Anterior cingulate cortex (tissue), 58 donors: Measurements from ENCODE around the gene IL2RG.

Source experiments
- DNase-seq, 58 donors: peaks; one replicate each; lab custom pipeline; 2025; lab: John Stamatoyannopoulos, UW

The IL2RG gene

DNA sequence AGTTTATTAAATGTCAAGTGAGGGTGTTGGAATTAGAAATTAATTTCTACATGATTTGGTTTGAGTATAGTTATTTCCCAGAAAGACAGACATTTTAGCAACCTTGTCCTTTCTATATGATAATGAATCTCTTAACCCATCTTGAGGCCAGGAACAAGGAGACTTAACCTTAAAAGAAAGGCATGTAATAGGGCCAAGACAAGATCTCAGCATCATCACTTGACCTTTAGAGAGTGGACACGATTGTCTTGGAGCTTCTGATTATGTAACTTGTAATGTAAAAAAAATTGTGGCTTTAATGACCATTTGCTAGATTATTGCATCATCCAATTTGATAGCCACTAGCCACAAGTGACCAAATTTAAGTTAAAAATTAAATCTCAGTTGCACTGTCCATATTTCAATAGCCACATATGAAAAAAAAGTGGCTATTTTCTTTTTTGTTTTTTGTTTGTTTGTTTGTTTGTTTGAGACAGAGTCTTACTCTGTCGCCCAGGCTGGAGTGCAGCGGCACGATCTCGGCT, 29.2 kb downstream of the IL2RG start:
- DNase-seq, result no peak

DNA sequence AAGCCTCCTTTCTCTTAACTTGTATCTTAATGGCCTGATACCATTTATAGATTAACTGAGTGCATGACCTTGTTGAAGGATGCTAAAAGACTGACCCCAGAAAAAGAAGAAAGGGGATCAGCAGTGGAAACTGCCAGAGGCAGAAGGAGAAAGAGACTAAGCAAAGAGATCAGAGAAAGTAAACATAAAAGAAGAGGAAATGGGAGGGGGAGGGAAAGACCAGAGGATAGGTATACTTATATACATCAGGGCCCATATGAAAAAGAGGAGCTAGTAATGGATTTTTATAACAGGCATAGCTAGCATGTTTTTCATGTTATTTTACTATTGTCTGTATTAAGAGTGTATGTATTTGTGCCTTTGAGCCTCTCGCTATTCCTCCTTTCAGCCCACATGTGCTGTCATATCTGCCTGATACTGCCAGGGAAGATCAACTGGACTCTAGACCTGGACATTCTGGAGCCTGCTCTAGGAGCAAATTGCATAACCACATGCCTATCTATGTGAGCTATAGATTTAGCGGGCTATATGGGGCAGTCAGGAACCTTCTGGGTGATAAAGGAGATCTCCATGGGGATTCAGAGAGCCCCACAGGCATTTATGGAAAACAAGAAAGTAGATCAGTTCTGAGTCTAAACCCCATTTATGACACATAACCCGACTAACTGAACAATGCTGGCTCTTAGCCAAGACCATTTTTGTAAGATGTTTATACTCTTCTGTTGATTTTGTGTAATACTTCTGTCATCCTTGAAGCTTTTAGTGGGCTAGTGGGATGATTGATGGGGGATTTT, 29.9 kb downstream of the IL2RG start:
- no peak for DNase-seq

DNA sequence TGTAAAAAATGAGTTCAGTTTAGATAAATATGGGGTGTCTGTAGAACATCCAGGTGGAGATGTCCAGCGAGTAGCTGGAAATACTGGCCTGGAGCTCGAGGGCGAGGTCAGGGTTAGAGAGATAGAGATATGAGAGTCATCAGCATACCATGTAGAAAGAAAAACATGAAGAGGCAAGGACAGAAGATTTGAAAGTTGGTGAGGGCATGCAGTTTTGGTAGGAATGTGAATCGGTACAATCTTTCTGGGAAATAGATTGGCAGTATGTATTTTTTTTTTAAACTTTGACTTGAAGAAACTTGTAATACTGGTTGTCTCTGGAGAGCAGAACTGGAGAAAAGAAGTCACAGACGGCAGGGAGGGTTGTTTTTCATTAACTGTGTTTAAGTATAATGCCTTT, 40.8 kb downstream of the IL2RG start:
- DNase-seq, result no peak

DNA sequence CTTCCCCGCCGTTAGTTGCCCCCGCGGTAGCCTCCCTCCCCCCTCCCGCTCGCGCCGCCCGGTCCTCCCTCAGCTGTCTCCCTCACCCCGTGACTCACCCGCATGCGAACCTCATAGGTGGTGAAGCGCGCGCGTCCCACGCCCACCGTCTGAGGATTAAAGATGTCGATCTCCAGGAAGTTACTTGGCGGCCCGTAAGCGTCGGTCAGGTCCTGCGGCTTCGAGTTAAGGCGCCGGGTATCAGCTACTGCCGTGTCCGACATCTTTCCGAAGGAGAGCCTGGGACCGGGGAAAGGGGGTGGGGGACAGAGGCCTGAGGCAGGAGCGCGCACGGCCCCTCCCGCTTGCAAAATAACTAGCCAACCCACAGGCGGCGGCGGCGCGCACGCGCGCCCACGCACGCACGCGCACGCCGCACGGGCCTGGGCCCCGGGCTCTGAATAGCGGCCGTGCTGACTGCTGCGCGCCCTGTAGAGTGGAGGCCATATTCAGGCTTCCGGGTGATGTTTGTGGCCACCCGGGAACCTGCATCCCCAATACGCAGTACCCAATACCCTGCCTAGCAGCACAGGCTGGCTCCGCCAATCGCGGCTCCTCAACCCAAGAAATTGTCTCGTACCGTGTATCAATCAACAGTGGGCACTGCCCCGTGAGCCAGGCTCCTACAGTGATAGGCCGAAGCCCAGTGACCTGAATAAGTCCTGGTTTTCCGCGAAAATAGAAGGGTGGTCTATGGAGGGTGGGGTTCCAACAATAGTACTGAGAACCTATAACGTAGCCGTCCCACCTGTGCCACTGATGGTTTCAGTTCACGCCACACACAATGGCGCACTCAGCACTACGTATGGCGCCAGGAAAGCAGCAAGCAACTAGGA, 43.1 kb downstream of the IL2RG start, which contains the start of gene SNX12:
SNX12 (minus strand) TSS at position 291 of the 875 bp plus-strand sequence; CDS start at position 263, 28 bp downstream.
- peak; percentile 29 to 94 (median 86) for DNase-seq

DNA sequence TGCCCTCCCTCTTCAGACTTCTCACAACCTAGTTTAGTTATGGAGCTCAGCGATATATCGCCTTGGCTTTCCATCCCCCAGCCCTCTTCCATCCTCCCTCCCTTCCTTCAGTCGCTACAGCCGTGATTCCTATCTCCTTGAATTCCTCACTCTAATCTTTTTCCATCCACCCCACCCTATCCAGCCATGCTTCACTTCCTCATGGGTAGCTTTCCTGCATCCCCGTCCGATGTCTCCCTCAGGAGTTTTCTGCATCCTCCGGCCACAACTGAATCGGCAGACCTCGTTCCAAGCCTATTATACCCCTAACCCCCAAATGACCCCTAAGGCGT, 43.7 kb downstream of the IL2RG start:
- peak in 5 of 58 donors; percentile 2 to 17 (median 17) for DNase-seq

DNA sequence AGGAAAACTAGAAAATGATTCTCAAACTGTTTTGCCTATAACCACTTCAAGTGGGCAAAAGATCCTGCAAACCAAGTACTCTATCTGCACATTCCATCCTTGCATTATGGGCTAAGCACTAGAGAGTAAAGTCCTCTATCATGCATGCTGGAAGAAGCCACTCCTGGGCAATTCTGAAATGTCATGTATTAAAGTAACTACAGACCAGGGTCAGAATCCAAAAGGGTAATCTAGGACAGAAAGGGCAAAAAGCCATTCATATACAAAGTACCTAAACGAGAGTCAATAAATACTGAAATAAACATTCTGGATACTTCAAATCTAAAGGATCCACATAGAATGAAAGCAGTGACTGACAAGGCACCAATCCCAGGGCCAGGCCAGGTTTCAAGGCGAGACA, 44.3 kb downstream of the IL2RG start:
- DNase-seq, result no peak

DNA sequence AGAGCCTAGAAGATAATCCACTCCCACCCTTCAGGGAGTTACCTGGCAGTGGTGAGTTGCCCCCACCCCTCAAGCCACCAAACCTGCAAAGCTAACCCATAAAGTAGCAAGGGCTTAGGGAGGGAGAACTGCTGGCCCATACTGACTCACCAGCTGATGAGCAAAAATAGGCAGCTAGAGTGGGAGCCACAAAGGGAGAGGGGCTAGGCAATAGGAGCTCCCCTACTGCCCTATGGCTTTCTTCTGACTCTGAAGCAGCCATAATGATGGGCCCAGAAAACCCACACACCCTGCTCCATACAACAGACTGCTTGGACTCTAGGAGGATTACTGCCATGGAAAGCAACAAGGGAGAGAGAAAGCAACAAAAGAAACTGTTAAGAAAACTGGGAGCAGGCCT, 51.2 kb downstream of the IL2RG start:
- no peak for DNase-seq

DNA sequence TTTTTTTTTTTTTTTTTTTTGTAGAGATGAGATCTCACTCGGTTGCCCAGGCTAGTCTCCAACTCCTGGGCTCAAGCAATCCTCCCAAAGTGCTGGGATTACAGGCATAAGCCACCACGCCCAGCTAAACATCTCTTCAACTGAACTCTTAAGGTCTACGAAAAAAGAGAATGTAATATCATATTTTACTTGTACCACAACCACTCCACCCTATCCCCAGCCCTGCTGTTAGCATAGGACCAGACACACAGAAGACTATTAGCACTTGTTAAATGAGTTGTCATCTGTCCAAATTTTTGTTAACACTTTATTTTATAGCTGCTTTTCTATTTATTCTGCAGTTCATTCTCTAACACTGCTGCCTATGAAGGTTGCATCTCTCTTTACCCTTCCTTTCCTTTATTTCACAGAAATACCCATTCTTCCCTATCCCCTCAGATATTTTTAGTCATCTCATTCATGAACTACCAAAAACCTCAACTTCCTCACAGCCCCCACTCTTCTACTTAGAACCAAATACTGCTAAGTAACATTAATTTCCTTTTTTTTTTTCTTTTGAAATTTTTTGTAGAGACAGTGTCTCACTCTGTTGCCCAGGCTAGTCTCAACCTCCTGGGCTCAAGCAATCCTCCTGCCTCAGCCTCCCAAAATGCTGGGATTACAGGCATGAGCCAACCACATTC, 53.4 kb downstream of the IL2RG start:
- DNase-seq, result no peak
